ENCODE results near the gene GPR137C.
A peak's percentile ranks its signal among the peaks of the same experiment; 100 is the strongest.
"Not testable (repeated sequence)": the region's sequence is repeated elsewhere in the genome, so short reads cannot be mapped to it uniquely, and the experiment has no call there.

The GPR137C gene

GRCh38 chr14:52552063-52552988, at the start of gene GPR137C, which contains the start of gene TXNDC16:
Gene GPR137C (plus strand): TSS chr14:52552836. CDS start chr14:52553148, 312 bp downstream.
Gene TXNDC16 (minus strand): TSS chr14:52552505. CDS start chr14:52543557, 8,948 bp downstream.
- peak; percentile 97 for DNase-seq

GRCh38 chr14:52513249-52513648, 39.4 kb upstream of the GPR137C start:
- no peak for DNase-seq

- no peak for DNase-seq
Observed at GRCh38 chr14:52514046-52514811, 38.4 kb upstream of the GPR137C start.

DNA sequence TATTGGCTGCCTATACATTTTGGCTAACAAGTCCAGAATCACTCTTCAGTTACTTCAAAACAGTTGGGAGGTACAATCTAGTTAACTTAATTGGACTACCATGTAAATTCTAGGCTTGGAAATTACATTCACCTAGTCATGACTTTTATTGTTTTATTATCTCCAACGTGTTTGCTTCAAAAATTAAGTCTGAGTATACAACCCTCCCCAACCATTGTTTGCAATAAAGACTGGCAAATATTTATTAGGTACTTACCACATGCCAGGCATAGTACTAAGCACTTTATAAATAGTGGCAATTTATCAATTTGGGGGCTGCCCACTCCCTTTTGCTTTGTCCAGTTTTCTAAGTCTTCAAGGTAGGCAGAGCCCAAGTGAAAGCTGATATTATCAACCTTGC, 30.6 kb upstream of the GPR137C start:
- DNase-seq, result no peak

DNA sequence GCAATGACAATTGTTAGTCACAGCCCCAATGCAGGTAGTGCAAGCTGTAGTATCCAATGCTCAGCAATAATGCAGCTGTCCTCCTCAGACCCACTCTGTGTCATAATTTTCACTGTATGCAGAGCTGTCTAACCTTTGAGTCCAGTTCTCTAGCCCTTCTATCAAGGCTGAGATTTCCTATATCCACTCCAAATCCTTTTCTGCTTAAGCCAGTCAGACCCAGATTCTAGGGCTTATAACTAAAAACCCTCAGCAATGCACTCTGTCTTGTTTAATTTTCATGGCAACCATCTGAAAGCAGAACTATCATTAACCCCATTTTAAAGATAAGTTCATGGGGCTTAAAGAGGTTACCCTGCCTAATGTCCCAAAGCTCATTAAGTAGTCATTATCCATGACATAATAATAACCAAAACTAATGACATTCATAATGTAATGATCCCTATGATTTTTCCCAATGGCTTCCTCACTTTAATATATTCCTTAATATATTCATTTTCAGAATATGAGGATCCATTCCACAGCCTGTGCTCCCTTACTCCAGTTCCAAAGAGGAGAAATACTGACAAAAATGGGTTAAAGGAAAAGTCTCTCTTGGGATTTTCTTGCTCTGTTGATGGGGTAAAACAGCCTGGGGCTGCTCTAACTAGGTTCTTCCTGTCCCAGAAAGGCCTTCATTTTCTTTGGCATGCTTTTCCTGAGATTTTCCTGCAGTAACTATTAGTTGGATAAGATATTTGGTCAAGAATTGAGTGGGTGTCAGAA, 29.9 kb upstream of the GPR137C start:
- DNase-seq, result no peak

DNA sequence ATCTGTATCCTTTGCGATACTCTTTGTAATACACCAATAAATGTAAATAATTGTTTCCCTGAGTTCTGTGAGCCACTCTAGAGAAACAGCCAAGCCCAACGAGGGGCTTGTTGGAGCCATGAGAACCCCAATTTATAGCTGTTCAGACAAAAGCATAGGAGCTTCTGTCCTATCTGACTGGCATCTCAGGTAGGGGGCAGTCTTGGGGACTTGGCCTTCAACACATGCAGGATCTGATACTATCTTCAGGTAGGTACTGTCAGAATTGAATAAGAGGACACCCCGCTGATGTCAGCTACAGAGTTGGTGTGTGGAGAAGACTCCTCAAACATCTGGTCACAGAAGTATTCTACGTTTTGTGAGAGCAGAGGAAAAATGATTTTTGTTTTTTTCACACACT, 25.6 kb upstream of the GPR137C start:
- DNase-seq, result no peak

GRCh38 chr14:52531481-52531880, 21.2 kb upstream of the GPR137C start:
- no peak for DNase-seq

- DNase-seq, result no peak
Observed at GRCh38 chr14:52536269-52536668, 16.4 kb upstream of the GPR137C start.

- no peak for DNase-seq
Observed at GRCh38 chr14:52538623-52539022, 14.0 kb upstream of the GPR137C start.

- DNase-seq, result no peak
Observed at GRCh38 chr14:52545584-52546317, 6.9 kb upstream of the GPR137C start.

DNA sequence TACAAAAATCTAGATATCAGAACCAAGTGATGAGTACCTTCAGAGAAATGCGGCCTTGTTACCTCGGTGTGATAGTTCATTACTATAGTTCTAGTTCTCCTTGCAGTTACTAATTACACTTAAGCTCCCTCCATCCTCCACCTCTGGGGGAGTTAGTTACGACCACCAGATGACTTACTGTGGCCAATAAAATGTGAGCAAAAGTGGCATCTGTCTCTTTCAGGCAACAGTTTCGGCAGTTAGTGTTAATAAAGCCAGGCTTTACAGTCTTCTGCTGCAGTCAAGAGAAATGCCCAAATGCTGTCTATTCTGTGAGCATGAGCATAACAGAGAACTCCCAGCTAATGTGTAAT, 6.3 kb upstream of the GPR137C start:
- DNase-seq, result no peak

DNA sequence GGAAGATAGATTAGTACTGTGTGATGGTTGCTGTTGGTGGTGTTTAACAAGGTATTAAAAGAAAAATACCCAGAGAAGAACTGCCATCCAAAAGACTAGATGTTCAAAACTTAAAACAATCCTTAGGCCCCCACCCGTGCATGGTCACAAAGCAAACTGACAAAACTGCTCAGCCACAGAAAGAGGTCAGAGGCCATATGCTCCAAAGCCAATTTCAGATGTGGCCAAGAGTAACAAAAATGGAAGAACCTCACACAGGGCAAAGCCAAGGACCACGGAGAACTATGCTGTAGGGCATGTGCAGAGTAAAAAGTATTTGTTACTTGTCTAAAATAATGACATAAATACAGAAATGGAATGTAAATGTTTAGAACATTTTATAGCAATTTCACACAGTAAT, 5.6 kb upstream of the GPR137C start:
- DNase-seq, result no peak

DNA sequence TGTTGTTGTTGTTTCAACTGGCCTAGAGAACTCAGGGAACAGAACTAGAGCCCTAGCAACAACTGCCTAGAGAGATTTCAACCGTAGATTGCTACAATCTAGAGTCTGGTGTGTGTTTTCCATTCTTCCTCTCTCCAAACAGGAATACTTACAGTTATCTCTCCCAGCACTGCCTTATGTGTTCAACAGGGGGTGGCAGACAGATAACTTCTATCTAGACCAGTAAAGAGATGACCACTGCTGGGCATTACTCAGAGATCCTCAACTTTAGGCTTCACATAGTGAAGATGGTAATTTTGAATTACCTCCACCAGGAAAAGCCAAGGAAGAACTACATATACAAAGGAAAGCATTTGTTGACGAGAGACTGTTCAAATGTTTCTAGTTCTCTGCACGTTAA, 5.1 kb upstream of the GPR137C start:
- DNase-seq, result no peak

DNA sequence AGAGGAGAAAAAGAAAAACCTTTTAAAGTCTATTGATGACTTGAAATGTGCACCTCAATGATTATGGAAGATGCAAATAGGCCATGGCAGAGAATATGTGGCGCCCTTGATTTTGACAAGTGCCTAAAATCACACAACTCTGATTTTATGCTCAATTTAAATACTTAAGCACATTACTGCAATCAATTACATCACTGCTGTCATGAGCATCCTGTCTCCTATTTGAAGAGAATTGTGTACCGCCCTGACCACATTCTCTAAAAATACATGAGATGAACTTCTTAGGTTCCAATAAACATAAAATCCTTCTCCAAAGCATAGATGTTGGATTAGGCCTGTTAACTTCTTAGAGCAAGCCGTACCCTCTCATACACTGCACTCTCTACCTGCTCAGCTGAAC, 2.0 kb upstream of the GPR137C start:
- DNase-seq, result no peak

- no peak for DNase-seq
Observed at GRCh38 chr14:52551205-52551604, 1.4 kb upstream of the GPR137C start.

GRCh38 chr14:52551696-52552062, 957 bp upstream of the GPR137C start:
- DNase-seq, result peak; percentile 10

- no peak for DNase-seq
Observed at GRCh38 chr14:52553002-52553670, 500 bp downstream of the GPR137C start.

GRCh38 chr14:52553671-52554575, 1.3 kb downstream of the GPR137C start:
- DNase-seq, result peak; percentile 60

- DNase-seq, result no peak
Observed at GRCh38 chr14:52558688-52559087, 6.1 kb downstream of the GPR137C start.

DNA sequence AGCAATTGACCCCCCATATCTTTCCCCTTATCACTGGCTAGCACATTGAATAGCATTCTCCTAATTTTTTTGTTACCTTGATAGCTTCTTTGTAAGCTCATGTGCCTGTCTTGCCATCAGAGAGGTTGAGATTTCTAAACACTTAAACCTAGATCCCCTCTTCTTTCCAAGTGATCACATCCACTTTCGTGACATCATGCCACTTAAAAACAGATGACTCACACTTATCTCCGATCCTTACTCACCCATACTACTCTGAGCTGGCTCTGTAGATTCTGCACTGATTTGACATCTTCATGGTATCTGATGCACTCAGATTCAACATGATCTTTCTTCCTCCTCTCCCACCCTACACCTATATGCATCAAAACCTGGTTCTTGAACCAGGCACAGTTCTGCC, 10.5 kb downstream of the GPR137C start:
- DNase-seq, result no peak

DNA sequence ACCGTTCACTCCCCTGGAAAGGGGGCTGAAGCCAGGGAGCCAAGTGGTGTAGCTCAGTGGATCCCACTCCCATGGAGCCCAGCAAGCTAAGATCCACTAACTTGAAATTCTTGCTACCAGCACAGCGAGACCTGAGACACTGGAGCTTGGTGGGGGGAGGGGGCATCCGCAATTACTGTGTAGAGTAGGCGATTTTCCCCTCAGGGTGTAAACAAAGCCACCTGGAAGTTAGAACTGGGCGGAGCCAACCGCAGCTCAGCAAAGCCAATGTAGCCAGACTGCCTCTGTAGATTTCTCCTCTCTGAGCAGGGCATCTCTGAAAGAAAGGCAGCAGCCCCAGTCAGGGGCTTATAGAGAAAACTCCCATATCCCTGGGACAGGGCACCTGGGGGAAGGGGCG, 15.8 kb downstream of the GPR137C start:
- not testable (repeated sequence) for DNase-seq

Measured in NCI-H2081 treated with DMSO at 0.1 percent for 48 hours (cell line).